Breast epithelium (tissue), 4 donors: ENCODE results near the gene PPP1R12B. TPM values are rescaled to one million over a fixed set of nuclear protein-coding genes. Genes with fewer than 3 reads are reported as not detected.
"Not testable (repeated sequence)": the region's sequence is repeated elsewhere in the genome, so short reads cannot be mapped to it uniquely, and the experiment has no call there.

Experiments
- DNase-seq, 2 donors: peaks; one replicate each; pipeline ENCODE4 v3.0.0-alpha.2; 2019; ENCODE audit warnings: low spot score in 2 of 2
- H3K27ac ChIP-seq, 2 donors: fragments of 200-600 bp; sonication (generic) in 1 of 2; one replicate each; pipeline ENCODE4 v1.5.1; 2016 to 2019; ENCODE audit warnings: mild to moderate bottlenecking in 1 of 2
- H3K27me3 ChIP-seq, 2 donors: fragments of 200-600 bp; sonication (generic) in 1 of 2; one replicate each; pipeline versions ENCODE4 v1.5.1 to v1.6.0; 2017 to 2019; ENCODE audit warnings: control low read depth in 1 of 2, mild to moderate bottlenecking in 1 of 2
- H3K36me3 ChIP-seq: fragments of 200-600 bp; one replicate; pipeline ENCODE4 v1.5.1; 2019
- H3K4me1 ChIP-seq, 2 donors: fragments of 200-600 bp; sonication (generic); one replicate each; pipeline ENCODE4 v1.5.1; 2016 to 2019; ENCODE audit warnings: control low read depth in 1 of 2
- H3K4me3 ChIP-seq, 3 donors: fragments of 200-600 bp; sonication (generic); 1 replicate in 2 of 3; 2 replicates in 1 of 3; pipeline ENCODE4 v1.5.1; 2016 to 2019; ENCODE audit warnings: mild to moderate bottlenecking in 3 of 3, moderate library complexity in 2 of 3
- H3K9me3 ChIP-seq, 2 donors: fragments of 200-600 bp; sonication (generic) in 1 of 2; one replicate each; pipeline ENCODE4 v1.5.1; 2016 to 2019; ENCODE audit warnings: control low read depth in 1 of 2
- POLR2A ChIP-seq: fragments of 450-650 bp; IDR thresholded peaks from one replicate; pipeline ENCODE4 v1.6.1; 2016; ENCODE audit warnings: antibody characterized with exemption, mild to moderate bottlenecking, moderate library complexity
- POLR2AphosphoS5 ChIP-seq, 3 donors: sonication (generic); formaldehyde crosslinking; IDR thresholded peaks; one replicate each; pipeline ENCODE4 v1.6.1; 2017; ENCODE audit warnings: antibody characterized with exemption in 3 of 3
- intact Hi-C: fragments of 100-400 bp; cut with DNase I; formaldehyde crosslinking; loops from one replicate; pipeline ENCODE4 v1.15.1; 2023; ENCODE audit warnings: low total_unique reads
- total RNA-seq, 3 donors: library from RNA; depleted of rRNA; stranded (reverse); fragments of >200 nt; gene quantifications; one replicate each; pipeline ENCODE4 v1.1.0, GENCODE V29; 2016
- TF ChIP-seq, protein P1 (sequence below), 3 donors: fragments of 450-650 bp; IDR thresholded peaks; one replicate each; pipeline ENCODE4 v1.5.1; 2016 to 2017; ENCODE audit warnings: antibody characterized with exemption in 3 of 3, mild to moderate bottlenecking in 3 of 3, moderate library complexity in 3 of 3

The PPP1R12B gene
- total RNA-seq, 3 donors from 2014 or later = 76.4 to 123 (median 90.7) TPM

DNA sequence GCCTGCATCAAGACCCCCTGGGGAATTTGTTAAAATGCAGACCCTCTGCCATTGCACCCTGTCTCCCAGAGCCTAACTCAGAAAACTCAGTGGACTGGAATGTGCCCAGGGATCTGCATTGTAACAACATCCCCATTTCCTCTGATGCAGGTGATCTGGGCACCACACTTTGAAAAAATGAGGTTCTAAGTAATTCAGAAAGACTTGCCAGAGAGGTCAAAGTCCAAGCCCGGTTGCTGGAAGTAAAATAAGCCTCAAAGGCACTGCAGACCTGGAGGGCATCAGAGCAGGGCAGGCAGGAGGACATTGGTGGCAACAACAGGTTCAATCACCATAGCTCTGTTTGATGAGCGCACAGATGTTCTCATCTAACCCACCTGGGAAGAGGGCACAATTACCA lies 271.0 kb downstream of the PPP1R12B start:
- intact Hi-C loops = no loop called here
- no peak overlapping the region for H3K4me3 ChIP-seq
- no peaks in the 10 kb centered on the region for H3K36me3 ChIP-seq
- H3K4me1 ChIP-seq = no peaks in the 10 kb centered on the region
- TF ChIP-seq, protein P1, sequence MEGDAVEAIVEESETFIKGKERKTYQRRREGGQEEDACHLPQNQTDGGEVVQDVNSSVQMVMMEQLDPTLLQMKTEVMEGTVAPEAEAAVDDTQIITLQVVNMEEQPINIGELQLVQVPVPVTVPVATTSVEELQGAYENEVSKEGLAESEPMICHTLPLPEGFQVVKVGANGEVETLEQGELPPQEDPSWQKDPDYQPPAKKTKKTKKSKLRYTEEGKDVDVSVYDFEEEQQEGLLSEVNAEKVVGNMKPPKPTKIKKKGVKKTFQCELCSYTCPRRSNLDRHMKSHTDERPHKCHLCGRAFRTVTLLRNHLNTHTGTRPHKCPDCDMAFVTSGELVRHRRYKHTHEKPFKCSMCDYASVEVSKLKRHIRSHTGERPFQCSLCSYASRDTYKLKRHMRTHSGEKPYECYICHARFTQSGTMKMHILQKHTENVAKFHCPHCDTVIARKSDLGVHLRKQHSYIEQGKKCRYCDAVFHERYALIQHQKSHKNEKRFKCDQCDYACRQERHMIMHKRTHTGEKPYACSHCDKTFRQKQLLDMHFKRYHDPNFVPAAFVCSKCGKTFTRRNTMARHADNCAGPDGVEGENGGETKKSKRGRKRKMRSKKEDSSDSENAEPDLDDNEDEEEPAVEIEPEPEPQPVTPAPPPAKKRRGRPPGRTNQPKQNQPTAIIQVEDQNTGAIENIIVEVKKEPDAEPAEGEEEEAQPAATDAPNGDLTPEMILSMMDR (IDR thresholded peaks at IDR 0.05) = no peak
- TF ChIP-seq POLR2A = no peak
- TF ChIP-seq POLR2AphosphoS5 (IDR thresholded peaks at IDR 0.05) = no peak
- H3K9me3 ChIP-seq = no peaks in the 10 kb centered on the region
- H3K27me3 ChIP-seq = no peaks in the 10 kb centered on the region
- no peak for DNase-seq
- H3K27ac ChIP-seq = no peak overlapping the region

DNA sequence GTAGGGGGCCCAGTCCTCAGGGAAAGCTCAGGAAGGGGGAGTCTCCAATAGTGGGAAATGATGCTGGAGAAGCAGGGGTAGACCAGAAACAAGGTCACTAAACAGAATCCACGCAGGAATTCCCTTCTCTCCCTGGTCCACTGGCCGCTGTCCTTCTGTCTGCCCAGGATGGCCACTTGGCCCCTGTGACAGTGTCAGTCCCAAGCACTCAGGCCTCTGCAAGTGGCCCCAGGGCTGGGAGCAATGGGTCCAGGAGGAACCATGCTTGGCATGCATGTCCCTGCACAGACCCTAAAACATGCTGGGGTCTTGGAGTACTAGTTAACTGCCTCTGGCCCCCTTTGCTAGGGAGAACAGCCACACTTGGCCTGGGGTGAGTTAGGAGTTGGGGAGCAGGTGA lies 271.5 kb downstream of the PPP1R12B start:
- H3K4me1 ChIP-seq, H3K36me3 ChIP-seq, intact Hi-C loops, H3K27ac ChIP-seq, H3K4me3 ChIP-seq, H3K27me3 ChIP-seq, H3K9me3 ChIP-seq, DNase-seq: not testable (repeated sequence)

DNA sequence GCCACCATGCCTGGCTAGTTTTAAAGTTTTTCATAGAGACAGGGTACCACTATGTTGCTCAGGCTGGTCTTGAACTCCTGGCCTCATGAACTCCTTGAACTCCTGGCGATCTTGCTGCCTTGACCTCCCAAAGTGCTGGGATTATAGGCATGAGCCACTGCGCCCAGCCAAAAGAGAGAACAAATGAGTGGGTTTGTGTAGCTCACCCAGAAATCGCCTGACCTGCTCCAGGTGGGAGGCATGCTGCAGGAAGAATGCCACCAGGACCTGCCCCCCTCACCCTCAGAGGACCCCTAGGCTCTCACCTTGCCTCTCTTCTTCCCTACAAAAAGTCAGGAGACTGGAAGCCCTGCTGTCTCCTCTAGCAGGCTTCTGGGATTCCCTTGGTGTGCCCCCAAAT lies 272.9 kb downstream of the PPP1R12B start:
- no peaks in the 10 kb centered on the region for H3K36me3 ChIP-seq
- intact Hi-C loops = no loop called here
- no peak overlapping the region for H3K4me3 ChIP-seq
- H3K27me3 ChIP-seq = no peaks in the 10 kb centered on the region
- TF ChIP-seq, protein P1 (IDR thresholded peaks at IDR 0.05) = no peak
- TF ChIP-seq POLR2AphosphoS5 (IDR thresholded peaks at IDR 0.05) (no peak), POLR2A (no peak)
- DNase-seq = no peak
- H3K4me1 ChIP-seq = no peaks in the 10 kb centered on the region
- no peak overlapping the region for H3K27ac ChIP-seq
- H3K9me3 ChIP-seq = no peaks in the 10 kb centered on the region

DNA sequence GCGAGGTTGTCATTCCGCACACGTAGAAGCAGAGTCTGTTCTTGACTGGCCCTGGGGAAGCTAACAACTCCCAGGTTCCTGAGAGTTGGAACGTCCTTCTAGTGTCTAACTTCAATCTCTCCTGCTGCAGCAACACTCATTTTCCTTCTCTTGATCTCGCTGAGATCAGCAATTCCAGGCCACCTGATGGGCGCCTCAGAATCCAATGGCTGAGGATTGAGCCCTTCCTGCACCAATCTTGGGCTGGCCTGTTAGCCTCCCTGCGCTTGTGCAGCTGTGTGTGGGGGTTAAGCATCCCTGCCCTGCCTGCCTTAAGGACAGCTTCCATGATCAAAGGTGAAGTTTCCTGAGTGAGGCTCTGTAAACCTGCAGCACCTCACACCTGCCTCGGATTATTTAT lies 273.9 kb downstream of the PPP1R12B start:
- H3K36me3 ChIP-seq = no peaks in the 10 kb centered on the region
- TF ChIP-seq POLR2A (no peak), POLR2AphosphoS5 (IDR thresholded peaks at IDR 0.05) (no peak)
- TF ChIP-seq, protein P1 (IDR thresholded peaks at IDR 0.05) = no peak
- intact Hi-C loops = no loop called here
- H3K9me3 ChIP-seq = no peaks in the 10 kb centered on the region
- no peaks in the 10 kb centered on the region for H3K4me1 ChIP-seq
- DNase-seq = no peak
- no peaks in the 10 kb centered on the region for H3K27me3 ChIP-seq
- no peak overlapping the region for H3K4me3 ChIP-seq
- no peak overlapping the region for H3K27ac ChIP-seq

DNA sequence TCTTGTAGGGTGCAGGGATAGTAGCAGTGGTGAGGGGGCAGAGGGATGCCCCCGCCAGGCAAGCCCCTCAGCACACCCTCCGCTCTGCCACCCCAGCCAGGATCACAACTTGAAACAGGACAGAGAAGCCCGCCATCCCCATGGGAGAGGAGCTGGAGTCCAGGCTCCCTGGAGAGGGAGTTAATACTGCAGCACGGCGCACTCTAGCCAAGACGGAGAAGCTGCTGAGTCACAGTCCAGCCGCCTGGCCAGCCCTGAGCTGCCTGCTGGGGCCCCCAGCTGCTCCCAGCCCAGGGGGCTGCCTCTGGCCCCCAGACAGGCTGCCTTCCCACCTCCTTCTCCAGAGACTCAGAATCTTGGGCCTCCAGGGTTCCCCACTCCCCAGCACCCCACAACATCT lies 274.6 kb downstream of the PPP1R12B start:
- H3K4me3 ChIP-seq = peak overlapping the region in 1 of 3 donors; percentile 43
- no peaks in the 10 kb centered on the region for H3K4me1 ChIP-seq
- intact Hi-C loops = no loop called here
- H3K27me3 ChIP-seq = no peaks in the 10 kb centered on the region
- TF ChIP-seq POLR2AphosphoS5 (IDR thresholded peaks at IDR 0.05) (no peak), POLR2A (no peak)
- TF ChIP-seq, protein P1 (IDR thresholded peaks at IDR 0.05) = no peak
- no peak for DNase-seq
- H3K27ac ChIP-seq = no peak overlapping the region
- no peaks in the 10 kb centered on the region for H3K9me3 ChIP-seq
- H3K36me3 ChIP-seq = no peaks in the 10 kb centered on the region

DNA sequence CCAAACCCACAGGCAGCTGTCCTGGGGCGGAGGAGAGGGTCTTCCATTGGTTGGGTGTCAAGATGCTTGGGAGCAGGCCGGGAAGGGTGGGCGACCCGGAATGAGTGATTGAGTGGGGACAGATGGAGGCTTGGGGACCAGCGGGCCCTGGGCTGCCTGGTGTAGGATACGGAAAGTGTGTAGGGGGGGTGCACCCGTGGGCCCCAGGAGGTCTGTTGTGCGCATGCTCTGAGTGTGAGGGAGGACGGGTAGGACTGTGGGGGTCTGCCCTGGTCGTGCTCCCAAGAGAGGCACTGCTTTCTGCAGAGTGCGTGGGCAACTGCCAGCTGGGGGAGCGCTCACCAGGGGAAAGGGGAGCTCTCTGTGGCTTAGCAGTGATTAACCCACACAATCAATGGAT lies 275.0 kb downstream of the PPP1R12B start:
- DNase-seq, H3K36me3 ChIP-seq, H3K4me1 ChIP-seq, H3K9me3 ChIP-seq, intact Hi-C loops, H3K27ac ChIP-seq, H3K27me3 ChIP-seq: not testable (repeated sequence)
- peak overlapping the region in 1 of 3 donors; percentile 43 for H3K4me3 ChIP-seq
